Measurements from ENCODE around the gene SLC38A3. TPM values are rescaled to one million over a fixed set of nuclear protein-coding genes. Genes with fewer than 3 reads are reported as not detected.

The SLC38A3 gene
- total and polyA plus RNA-seq, 9 of the 15 experiments (the other 6 are each of a cell fraction or from before 2014, with no cell fraction given): 0.09 to 0.38 (median 0.16) TPM; not detected in 6

DNA sequence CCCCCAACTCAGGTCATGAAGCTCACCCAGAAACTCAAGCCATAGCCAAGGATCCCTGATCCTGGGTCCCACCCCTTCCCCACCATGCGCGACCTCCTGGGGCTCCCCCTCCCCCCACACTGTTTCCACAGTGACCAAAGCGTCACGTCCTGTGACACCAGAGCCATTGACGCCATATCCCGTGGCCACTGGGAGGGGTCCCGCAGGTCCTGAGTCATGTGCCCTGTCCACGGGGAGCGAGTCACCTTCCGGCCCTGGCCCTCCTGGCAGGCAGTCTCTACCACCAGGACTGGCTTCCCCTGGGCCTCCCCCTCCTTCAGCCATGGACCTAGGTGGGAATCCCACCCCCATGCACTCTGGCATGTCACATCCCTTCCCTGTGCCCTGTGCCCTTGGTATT, 34.4 kb upstream of the SLC38A3 start (continued):
- peak; percentile 59 for TF ChIP-seq RFX1 (IDR thresholded peaks at IDR 0.05)
- TF ChIP-seq, protein P1, sequence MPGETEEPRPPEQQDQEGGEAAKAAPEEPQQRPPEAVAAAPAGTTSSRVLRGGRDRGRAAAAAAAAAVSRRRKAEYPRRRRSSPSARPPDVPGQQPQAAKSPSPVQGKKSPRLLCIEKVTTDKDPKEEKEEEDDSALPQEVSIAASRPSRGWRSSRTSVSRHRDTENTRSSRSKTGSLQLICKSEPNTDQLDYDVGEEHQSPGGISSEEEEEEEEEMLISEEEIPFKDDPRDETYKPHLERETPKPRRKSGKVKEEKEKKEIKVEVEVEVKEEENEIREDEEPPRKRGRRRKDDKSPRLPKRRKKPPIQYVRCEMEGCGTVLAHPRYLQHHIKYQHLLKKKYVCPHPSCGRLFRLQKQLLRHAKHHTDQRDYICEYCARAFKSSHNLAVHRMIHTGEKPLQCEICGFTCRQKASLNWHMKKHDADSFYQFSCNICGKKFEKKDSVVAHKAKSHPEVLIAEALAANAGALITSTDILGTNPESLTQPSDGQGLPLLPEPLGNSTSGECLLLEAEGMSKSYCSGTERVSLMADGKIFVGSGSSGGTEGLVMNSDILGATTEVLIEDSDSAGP (CRISPR knock-in tag; IDR thresholded peaks at IDR 0.05): no peak
- TF ChIP-seq MBD2 (IDR thresholded peaks at IDR 0.05; ENCODE audit: borderline replicate concordance, low read depth): no peak
- no peak for TF ChIP-seq TAL1 (IDR thresholded peaks at IDR 0.05)
- TF ChIP-seq, protein P2, sequence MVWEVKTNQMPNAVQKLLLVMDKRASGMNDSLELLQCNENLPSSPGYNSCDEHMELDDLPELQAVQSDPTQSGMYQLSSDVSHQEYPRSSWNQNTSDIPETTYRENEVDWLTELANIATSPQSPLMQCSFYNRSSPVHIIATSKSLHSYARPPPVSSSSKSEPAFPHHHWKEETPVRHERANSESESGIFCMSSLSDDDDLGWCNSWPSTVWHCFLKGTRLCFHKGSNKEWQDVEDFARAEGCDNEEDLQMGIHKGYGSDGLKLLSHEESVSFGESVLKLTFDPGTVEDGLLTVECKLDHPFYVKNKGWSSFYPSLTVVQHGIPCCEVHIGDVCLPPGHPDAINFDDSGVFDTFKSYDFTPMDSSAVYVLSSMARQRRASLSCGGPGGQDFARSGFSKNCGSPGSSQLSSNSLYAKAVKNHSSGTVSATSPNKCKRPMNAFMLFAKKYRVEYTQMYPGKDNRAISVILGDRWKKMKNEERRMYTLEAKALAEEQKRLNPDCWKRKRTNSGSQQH (CRISPR knock-in tag; IDR thresholded peaks at IDR 0.05): no peak
- TF ChIP-seq NEUROD1 (IDR thresholded peaks at IDR 0.05; ENCODE audit: borderline replicate concordance, low read depth, low read length, partially characterized antibody): no peak
- TF ChIP-seq, protein P3, sequence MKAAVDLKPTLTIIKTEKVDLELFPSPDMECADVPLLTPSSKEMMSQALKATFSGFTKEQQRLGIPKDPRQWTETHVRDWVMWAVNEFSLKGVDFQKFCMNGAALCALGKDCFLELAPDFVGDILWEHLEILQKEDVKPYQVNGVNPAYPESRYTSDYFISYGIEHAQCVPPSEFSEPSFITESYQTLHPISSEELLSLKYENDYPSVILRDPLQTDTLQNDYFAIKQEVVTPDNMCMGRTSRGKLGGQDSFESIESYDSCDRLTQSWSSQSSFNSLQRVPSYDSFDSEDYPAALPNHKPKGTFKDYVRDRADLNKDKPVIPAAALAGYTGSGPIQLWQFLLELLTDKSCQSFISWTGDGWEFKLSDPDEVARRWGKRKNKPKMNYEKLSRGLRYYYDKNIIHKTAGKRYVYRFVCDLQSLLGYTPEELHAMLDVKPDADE (conservative IDR thresholded peaks at IDR 0.05; ENCODE audit: control insufficient read depth, low read depth, low read length): 0 out of 2 replicates have a peak, but pooled peaks have one; percentile 22
- TF ChIP-seq NUFIP1 (IDR thresholded peaks at IDR 0.05; ENCODE audit: partially characterized antibody): no peak
- TF ChIP-seq, protein P4, sequence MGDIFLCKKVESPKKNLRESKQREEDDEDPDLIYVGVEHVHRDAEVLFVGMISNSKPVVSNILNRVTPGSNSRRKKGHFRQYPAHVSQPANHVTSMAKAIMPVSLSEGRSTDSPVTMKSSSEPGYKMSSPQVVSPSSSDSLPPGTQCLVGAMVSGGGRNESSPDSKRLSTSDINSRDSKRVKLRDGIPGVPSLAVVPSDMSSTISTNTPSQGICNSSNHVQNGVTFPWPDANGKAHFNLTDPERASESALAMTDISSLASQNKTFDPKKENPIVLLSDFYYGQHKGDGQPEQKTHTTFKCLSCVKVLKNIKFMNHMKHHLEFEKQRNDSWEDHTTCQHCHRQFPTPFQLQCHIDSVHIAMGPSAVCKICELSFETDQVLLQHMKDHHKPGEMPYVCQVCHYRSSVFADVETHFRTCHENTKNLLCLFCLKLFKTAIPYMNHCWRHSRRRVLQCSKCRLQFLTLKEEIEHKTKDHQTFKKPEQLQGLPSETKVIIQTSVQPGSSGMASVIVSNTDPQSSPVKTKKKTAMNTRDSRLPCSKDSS (IDR thresholded peaks at IDR 0.05; ENCODE audit: low read depth, partially characterized antibody): no peak
- no peak for TF ChIP-seq ZNF134 (CRISPR knock-in tag; conservative IDR thresholded peaks at IDR 0.05)

Measured in K562 (cell line).